ENCODE measurements around the gene CD79A. TPM values are rescaled to one million over a fixed set of nuclear protein-coding genes. Genes with fewer than 3 reads are reported as not detected.

The CD79A gene
- total RNA-seq, 4 donors from 2014 or later, result 0.72 to 1.8 TPM; not detected in 2

- no peak for ATAC-seq (ENCODE audit: low FRiP score)
- TF ChIP-seq CTCF (IDR thresholded peaks at IDR 0.05), result no peak
- DNase-seq (ENCODE audit: low spot score), result no peak
Measured at GRCh38 chr19:41925208-41926003, 48.3 kb downstream of the CD79A start.

GRCh38 chr19:41926028-41926762 is 49.1 kb downstream of the CD79A start:
- no peak for DNase-seq (ENCODE audit: low spot score)
- TF ChIP-seq CTCF (IDR thresholded peaks at IDR 0.05), result no peak
- no peak for ATAC-seq (ENCODE audit: low FRiP score)

GRCh38 chr19:41926763-41927496 is 49.9 kb downstream of the CD79A start:
- ATAC-seq (ENCODE audit: low FRiP score) (no peak), DNase-seq (ENCODE audit: low spot score) (no peak)
- no peak for TF ChIP-seq CTCF (IDR thresholded peaks at IDR 0.05)

- TF ChIP-seq CTCF (IDR thresholded peaks at IDR 0.05), result no peak
- no peak for ATAC-seq (ENCODE audit: low FRiP score)
- DNase-seq (ENCODE audit: low spot score), result no peak
Measured at GRCh38 chr19:41927497-41928192, 50.6 kb downstream of the CD79A start.

GRCh38 chr19:41928221-41928683 is 51.2 kb downstream of the CD79A start, which contains the start of gene ERFL:
Gene ERFL, minus strand, starts transcription at chr19:41928449. Its CDS starts 15,530 bp downstream, at chr19:41912919.
- DNase-seq (ENCODE audit: low spot score) (no peak), ATAC-seq (ENCODE audit: low FRiP score) (no peak)
- TF ChIP-seq CTCF (IDR thresholded peaks at IDR 0.05), result no peak

- no peak for DNase-seq (ENCODE audit: low spot score)
- ATAC-seq (ENCODE audit: low FRiP score), result no peak
- TF ChIP-seq CTCF (IDR thresholded peaks at IDR 0.05), result no peak
Measured at GRCh38 chr19:41928754-41929535, 51.9 kb downstream of the CD79A start.
